ENCODE results near the gene RGS13.

- TF ChIP-seq POLR2A (IDR thresholded peaks at IDR 0.05; ENCODE audit: low read depth) (no peak), POLR2AphosphoS5 (IDR thresholded peaks at IDR 0.05) (no peak), CTCF (IDR thresholded peaks at IDR 0.05) (no peak), EP300 (IDR thresholded peaks at IDR 0.05) (no peak)
These were observed 42.2 kb downstream of the RGS13 start for GRCh38 chr1:192678099-192678498.
